Keratinocyte (primary cell): ENCODE data around the gene PCDHA3. TPM values are rescaled to one million over a fixed set of nuclear protein-coding genes. Genes with fewer than 3 reads are reported as not detected.
"Not testable (repeated sequence)": the region's sequence is repeated elsewhere in the genome, so short reads cannot be mapped to it uniquely, and the experiment has no call there.

Source experiments
- DNase-seq: peaks from one replicate; pipeline ENCODE4 v3.0.0-alpha.2; 2011; ENCODE audit warnings: low read depth, missing footprints, low spot score
- FAIRE-seq: peaks from 2 replicates; lab custom pipeline; 2011; peaks lifted over from hg19 to GRCh38; lab: Jason Lieb, UNC
- H2AFZ ChIP-seq: 2 replicates; pipeline ENCODE4 v1.6.0; 2012; ENCODE audit warnings: low read length, control low read depth, inconsistent platforms; ENCODE audit not compliant: control insufficient read depth
- H3K27ac ChIP-seq: 2 replicates; pipeline ENCODE4 v1.5.1; 2011; ENCODE audit warnings: low read length; ENCODE audit not compliant: control insufficient read depth, insufficient read depth
- H3K27me3 ChIP-seq: 3 replicates; pipeline ENCODE4 v1.6.0; 2011; ENCODE audit warnings: low read length; ENCODE audit not compliant: control insufficient read depth, insufficient read depth; ENCODE audit errors: extremely low read depth
- H3K36me3 ChIP-seq, 2 experiments: 2 replicates in 1 of 2; 3 replicates in 1 of 2; pipeline ENCODE4 v1.5.1; 2011; ENCODE audit warnings: low read length in 2 of 2, mild to moderate bottlenecking in 1 of 2; ENCODE audit not compliant: control insufficient read depth in 2 of 2, insufficient read depth in 2 of 2; ENCODE audit errors: extremely low read depth in 1 of 2
- H3K4me1 ChIP-seq: 3 replicates; pipeline ENCODE4 v1.5.1; 2011; ENCODE audit warnings: low read length; ENCODE audit not compliant: control insufficient read depth, insufficient read depth; ENCODE audit errors: extremely low read depth
- H3K4me2 ChIP-seq: 3 replicates; pipeline ENCODE4 v1.6.0; 2011; ENCODE audit warnings: low read depth, low read length; ENCODE audit not compliant: control insufficient read depth, insufficient read depth; ENCODE audit errors: extremely low read depth
- H3K4me3 ChIP-seq, 3 experiments: fragments of 200-600 bp in 1 of 3; sonication (generic) in 1 of 3; 2 replicates in 2 of 3; 3 replicates in 1 of 3; pipeline ENCODE4 v1.5.1; 2011 to 2016; ENCODE audit warnings: low read length in 3 of 3, mild to moderate bottlenecking in 3 of 3, control low read depth in 2 of 3, inconsistent platforms in 1 of 3, low read depth in 1 of 3, mixed read lengths in 1 of 3, mixed run types in 1 of 3, moderate library complexity in 1 of 3; ENCODE audit not compliant: control insufficient read depth in 2 of 3, insufficient read depth in 2 of 3; ENCODE audit errors: extremely low read depth in 1 of 3
- H3K79me2 ChIP-seq: 2 replicates; pipeline ENCODE4 v1.6.0; 2012; ENCODE audit warnings: low read length; ENCODE audit not compliant: control insufficient read depth, insufficient read depth
- H3K9ac ChIP-seq: 3 replicates; pipeline ENCODE4 v1.6.0; 2011; ENCODE audit warnings: low read length; ENCODE audit not compliant: control insufficient read depth, insufficient read depth; ENCODE audit errors: extremely low read depth
- H3K9me1 ChIP-seq: 3 replicates; pipeline ENCODE4 v1.6.0; 2011; ENCODE audit warnings: low read length; ENCODE audit not compliant: control insufficient read depth, insufficient read depth; ENCODE audit errors: extremely low read depth
- H3K9me3 ChIP-seq: 2 replicates; pipeline ENCODE4 v1.5.1; 2012; ENCODE audit warnings: low read depth, low read length; ENCODE audit not compliant: control insufficient read depth
- H4K20me1 ChIP-seq: 3 replicates; pipeline ENCODE4 v1.6.0; 2011; ENCODE audit warnings: low read length; ENCODE audit not compliant: control insufficient read depth, insufficient read depth; ENCODE audit errors: extremely low read depth
- EZH2 ChIP-seq: IDR thresholded peaks from one replicate; pipeline ENCODE4 v1.6.1; 2012; ENCODE audit warnings: inconsistent platforms, mild to moderate bottlenecking, low read length, moderate library complexity
- dilution Hi-C: fragments of 300-500 bp; cut with MboI; formaldehyde crosslinking; loops from one replicate; pipeline ENCODE4 v1.7.0; 2020; ENCODE audit warnings: low sequenced_read_pairs; ENCODE audit not compliant: extremely low pct_ligation_motif_present
- polyA plus RNA-seq, 5 experiments: library from polyadenylated mRNA; depleted of rRNA in 3 of 5; stranded (reverse) in 3 of 5; stranded (forward) in 1 of 5; unstranded in 1 of 5; fragments of >200 nt; gene quantifications; 1 replicate in 1 of 5; 2 replicates in 3 of 5; 3 replicates in 1 of 5; pipeline versions ENCODE4 v1.2.1 to v1.2.3, GENCODE V29; 2011 to 2012; ENCODE audit warnings: missing spikeins in 2 of 5, low read depth in 1 of 5, low replicate concordance in 1 of 5
- TF ChIP-seq, protein P1 (sequence below), 3 experiments: IDR thresholded peaks in 1 of 3; conservative IDR thresholded peaks in 1 of 3; optimal IDR thresholded peaks in 1 of 3; 2 replicates in 2 of 3; 3 replicates in 1 of 3; pipeline versions ENCODE3 to v1.5.1; 2011; ENCODE audit warnings: low read length in 3 of 3, mild to moderate bottlenecking in 3 of 3, moderate library complexity in 2 of 3, control low read depth in 1 of 3, inconsistent platforms in 1 of 3; ENCODE audit not compliant: insufficient read depth in 2 of 3; ENCODE audit errors: extremely low read depth in 1 of 3

PCDHA3 gene
- polyA plus RNA-seq, 1 donor (not counting 4 experiments of a cell fraction or from before 2014, with no cell fraction given), result 0.01 TPM

GRCh38 chr5:140842798-140843733 lies 42.2 kb downstream of the PCDHA3 start:
- DNase-seq (no peak), FAIRE-seq (no peak)
- no peak overlapping the region for H3K4me2 ChIP-seq
- no peak overlapping the region for H3K4me3 ChIP-seq
- no peak overlapping the region for H3K27ac ChIP-seq
- no peaks in the 10 kb centered on the region for H3K27me3 ChIP-seq
- peaks cover 6% of the 10 kb centered on the region for H3K9me3 ChIP-seq
- no peaks in the 10 kb centered on the region for H3K4me1 ChIP-seq
- no peak overlapping the region for H3K9ac ChIP-seq
- H4K20me1 ChIP-seq, result no peaks in the 10 kb centered on the region
- dilution Hi-C loops, result no loop called here
- no peaks in the 10 kb centered on the region for H3K9me1 ChIP-seq
- TF ChIP-seq EZH2, result no peak
- TF ChIP-seq, protein P1, sequence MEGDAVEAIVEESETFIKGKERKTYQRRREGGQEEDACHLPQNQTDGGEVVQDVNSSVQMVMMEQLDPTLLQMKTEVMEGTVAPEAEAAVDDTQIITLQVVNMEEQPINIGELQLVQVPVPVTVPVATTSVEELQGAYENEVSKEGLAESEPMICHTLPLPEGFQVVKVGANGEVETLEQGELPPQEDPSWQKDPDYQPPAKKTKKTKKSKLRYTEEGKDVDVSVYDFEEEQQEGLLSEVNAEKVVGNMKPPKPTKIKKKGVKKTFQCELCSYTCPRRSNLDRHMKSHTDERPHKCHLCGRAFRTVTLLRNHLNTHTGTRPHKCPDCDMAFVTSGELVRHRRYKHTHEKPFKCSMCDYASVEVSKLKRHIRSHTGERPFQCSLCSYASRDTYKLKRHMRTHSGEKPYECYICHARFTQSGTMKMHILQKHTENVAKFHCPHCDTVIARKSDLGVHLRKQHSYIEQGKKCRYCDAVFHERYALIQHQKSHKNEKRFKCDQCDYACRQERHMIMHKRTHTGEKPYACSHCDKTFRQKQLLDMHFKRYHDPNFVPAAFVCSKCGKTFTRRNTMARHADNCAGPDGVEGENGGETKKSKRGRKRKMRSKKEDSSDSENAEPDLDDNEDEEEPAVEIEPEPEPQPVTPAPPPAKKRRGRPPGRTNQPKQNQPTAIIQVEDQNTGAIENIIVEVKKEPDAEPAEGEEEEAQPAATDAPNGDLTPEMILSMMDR (optimal IDR thresholded peaks at IDR 0.05 in 1 of 3, IDR thresholded peaks at IDR 0.05 in 1 of 3, conservative IDR thresholded peaks at IDR 0.05 in 1 of 3; ENCODE audit: extremely low read depth in 1 of 3, insufficient read depth in 2 of 3, low read length in 3 of 3), result no peak
- no peaks in the 10 kb centered on the region for H3K36me3 ChIP-seq
- H3K79me2 ChIP-seq, result no peaks in the 10 kb centered on the region
- H2AFZ ChIP-seq, result no peak overlapping the region

DNA sequence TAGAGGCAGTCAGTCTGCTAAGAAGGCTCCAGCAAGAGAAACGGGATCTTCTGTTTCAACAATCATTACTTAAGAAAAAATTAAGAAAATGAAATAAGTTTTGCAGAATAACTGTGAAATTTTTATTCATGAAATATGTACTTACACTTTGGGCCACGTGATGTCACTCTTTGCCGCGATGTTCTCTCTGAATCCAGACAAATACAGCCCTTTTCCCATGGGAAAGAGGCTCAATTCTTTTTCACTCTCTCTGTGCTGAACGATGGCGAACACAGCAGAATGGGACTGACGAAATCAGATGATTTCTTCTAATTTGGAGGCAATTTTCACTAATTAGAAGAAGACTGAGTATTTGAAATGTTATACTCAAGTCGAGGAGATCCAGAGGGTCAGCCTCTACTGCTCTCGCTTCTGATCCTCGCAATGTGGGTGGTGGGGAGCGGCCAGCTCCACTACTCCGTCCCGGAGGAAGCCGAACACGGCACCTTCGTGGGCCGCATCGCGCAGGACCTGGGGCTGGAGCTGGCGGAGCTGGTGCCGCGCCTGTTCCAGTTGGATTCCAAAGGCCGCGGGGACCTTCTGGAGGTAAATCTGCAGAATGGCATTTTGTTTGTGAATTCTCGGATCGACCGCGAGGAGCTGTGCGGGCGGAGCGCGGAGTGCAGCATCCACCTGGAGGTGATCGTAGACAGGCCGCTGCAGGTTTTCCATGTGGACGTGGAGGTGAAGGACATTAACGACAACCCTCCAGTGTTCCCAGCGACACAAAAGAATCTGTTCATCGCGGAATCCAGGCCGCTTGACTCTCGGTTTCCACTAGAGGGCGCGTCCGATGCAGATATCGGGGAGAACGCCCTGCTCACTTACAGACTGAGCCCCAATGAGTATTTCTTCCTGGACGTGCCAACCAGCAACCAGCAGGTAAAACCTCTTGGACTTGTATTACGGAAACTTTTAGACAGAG lies 47.6 kb downstream of the PCDHA3 start, which contains the start of gene PCDHA9:
PCDHA9 (plus strand) TSS at position 244 of the 964 bp plus-strand sequence; CDS start at position 358, 114 bp downstream.
- dilution Hi-C loops, H3K27me3 ChIP-seq, H3K4me2 ChIP-seq, H3K36me3 ChIP-seq, H4K20me1 ChIP-seq, H3K4me3 ChIP-seq, H2AFZ ChIP-seq, DNase-seq, FAIRE-seq, H3K9ac ChIP-seq, H3K9me3 ChIP-seq, H3K4me1 ChIP-seq, H3K9me1 ChIP-seq, H3K79me2 ChIP-seq, H3K27ac ChIP-seq: not testable (repeated sequence)

GRCh38 chr5:140849831-140850634 lies 49.2 kb downstream of the PCDHA3 start:
- DNase-seq, H3K9ac ChIP-seq, H3K79me2 ChIP-seq, H3K4me2 ChIP-seq, H4K20me1 ChIP-seq, H3K4me1 ChIP-seq, H3K36me3 ChIP-seq, H2AFZ ChIP-seq, H3K9me1 ChIP-seq, H3K27ac ChIP-seq, H3K4me3 ChIP-seq, dilution Hi-C loops, H3K27me3 ChIP-seq, H3K9me3 ChIP-seq, FAIRE-seq: not testable (repeated sequence)
